Sciatic nerve (tissue), 2 donors: Measurements from ENCODE around the gene NEGR1. TPM values are rescaled to one million over a fixed set of nuclear protein-coding genes. Genes with fewer than 3 reads are reported as not detected.

Source experiments
- ATAC-seq: fragments of 200-7000 bp; cut with Tn5 transposase; one replicate; pipeline ENCODE4 v1.9.1; 2020; ENCODE audit warnings: mild to moderate bottlenecking, moderate library complexity
- DNase-seq: peaks from one replicate; pipeline ENCODE4 v3.0.0-alpha.2; 2020; ENCODE audit warnings: low spot score
- intact Hi-C: fragments of 100-400 bp; cut with DNase I; formaldehyde crosslinking; loops from one replicate; pipeline ENCODE4 v1.14.2; 2022
- total RNA-seq: library from RNA; stranded (reverse); fragmentation: NEBNext Ultra II Directional; extraction: Animal tissue kit (Norgen Biotek cat#: 25700); gene quantifications from one replicate; pipeline ENCODE4 v1.2.1, GENCODE V29; 2021
- donor health status: DM: no; HTN: no; CAD: no.
- donor health status: DM: no; HTN: no; CAD: no.

Gene NEGR1
- total RNA-seq, 1 donor from 2014 or later, result 85.5 TPM

GRCh38 chr1:72063364-72064044, 218.8 kb downstream of the NEGR1 start:
- ATAC-seq, result no peak
- DNase-seq, result no peak
- intact Hi-C loops, result no loop called here

DNA sequence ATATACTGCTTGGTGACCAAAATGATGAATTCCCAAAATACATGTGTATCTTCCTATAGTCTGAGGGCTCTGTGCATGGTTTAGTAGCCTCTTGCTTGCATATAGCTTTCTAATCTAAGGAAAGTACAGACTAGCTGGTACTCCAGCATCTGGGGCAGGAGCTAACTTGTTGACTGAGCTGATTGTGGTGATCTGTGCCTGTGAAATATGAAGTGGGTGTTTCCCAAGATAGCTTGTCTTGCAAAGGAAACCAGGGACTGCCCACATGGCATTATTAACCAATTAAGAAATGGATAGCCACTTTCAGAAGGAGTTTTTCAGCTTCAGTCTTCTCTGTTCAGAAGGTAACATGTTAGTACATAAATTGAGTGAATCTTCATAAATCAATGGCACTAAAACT, 219.8 kb downstream of the NEGR1 start:
- ATAC-seq, result no peak
- intact Hi-C loops, result no loop called here

DNA sequence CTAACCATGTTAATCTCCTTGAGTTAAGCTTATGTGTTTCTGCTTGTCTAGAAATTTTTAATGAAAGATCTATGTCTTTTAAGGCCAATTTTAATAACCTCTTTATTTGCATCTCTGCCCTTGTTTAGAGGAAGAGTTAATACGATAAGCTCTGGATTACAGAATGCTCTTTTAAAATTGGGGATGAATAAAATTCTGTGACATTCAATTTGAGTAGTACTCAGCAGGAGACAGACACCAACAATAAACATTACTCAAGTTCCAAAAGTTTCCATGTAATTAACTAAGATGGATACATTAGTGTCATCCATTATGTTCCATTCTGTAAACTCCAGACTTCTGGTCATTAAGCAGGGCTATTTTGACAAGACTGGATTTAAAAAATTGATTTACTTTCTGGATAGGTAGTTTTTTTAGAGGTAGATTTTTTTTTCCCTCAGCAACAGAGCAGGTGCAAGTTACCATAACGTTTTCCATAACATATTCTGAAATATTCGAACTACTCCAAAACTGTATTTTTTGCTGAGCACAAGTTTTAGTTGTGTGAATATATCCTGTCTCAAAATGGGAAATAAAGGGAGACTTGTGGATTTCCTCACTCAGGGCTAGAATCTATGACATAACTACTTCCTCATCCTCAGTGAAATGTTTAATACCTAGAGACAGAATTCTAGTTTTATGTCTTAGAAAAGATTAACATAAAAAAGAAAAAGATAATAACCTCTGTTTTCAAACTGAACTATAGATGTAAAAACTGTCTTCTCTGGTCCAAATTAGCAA, 221.7 kb downstream of the NEGR1 start:
- intact Hi-C loops, result no loop called here
- ATAC-seq (no peak), DNase-seq (no peak)

More for the DNA sequence above, 219.8 kb downstream of the NEGR1 start:
- DNase-seq, result no peak

- ATAC-seq (no peak), DNase-seq (no peak)
- intact Hi-C loops, result no loop called here
Observed at GRCh38 chr1:72056516-72056915, 225.8 kb downstream of the NEGR1 start.

- intact Hi-C loops, result no loop called here
- DNase-seq, result no peak
- no peak for ATAC-seq
Observed at GRCh38 chr1:72051538-72051937, 230.8 kb downstream of the NEGR1 start.

GRCh38 chr1:72050551-72050950, 231.8 kb downstream of the NEGR1 start:
- intact Hi-C loops, result no loop called here
- ATAC-seq (no peak), DNase-seq (no peak)

DNA sequence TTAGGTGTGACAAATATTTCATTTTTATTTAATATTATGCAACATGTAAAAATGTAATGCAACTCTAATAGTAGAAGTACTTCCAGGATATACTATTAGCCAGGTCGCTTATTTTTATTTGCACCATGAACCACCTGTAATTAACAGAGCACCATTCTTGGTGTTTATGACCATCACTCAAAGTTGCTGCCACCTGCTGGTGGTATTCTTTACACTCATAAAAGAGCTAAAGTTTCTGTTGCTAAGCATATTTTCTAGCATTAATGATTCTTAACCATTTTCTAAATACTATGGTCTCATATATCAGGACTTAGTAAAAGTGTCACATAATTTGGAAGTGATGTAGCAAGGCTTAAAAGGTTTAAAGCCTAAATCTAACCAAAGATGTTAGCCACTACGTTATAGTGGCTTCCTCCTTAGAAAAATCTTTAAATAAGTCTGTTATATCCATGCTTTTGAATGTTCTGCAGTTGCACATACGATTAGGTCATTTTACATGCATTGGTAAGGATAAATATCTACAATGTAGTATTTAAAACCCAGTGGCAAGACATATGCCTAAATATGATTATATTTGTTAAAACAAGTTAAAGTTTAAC, 244.5 kb downstream of the NEGR1 start:
- DNase-seq (peak; percentile 53), ATAC-seq (no peak)
- intact Hi-C loops, result no loop called here

DNA sequence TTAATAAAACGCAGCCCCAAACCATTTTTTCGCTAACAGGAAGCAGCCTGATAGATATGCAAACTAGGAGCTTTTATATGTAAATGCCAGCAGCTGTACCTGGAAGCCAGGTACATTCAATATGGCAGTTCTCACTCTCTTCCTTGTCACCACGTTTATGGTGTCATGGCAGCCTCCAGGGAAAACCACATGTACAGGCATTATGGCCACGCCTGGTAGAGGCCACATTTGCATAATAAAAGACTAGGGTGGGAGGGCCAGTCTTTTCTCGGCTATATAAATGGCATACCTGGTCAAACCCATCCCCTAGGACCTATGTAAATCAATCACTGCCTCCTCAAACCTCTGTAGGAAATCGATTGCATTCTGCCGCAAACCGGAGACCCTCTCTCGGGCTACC, 247.5 kb downstream of the NEGR1 start:
- intact Hi-C loops, result no loop called here
- DNase-seq (no peak), ATAC-seq (no peak)

GRCh38 chr1:72023063-72023930, 259.0 kb downstream of the NEGR1 start:
- intact Hi-C loops, result no loop called here
- no peak for ATAC-seq

GRCh38 chr1:72018562-72018961, 263.8 kb downstream of the NEGR1 start:
- ATAC-seq (no peak), DNase-seq (no peak)
- intact Hi-C loops, result no loop called here

More at GRCh38 chr1:72023063-72023930, 259.0 kb downstream of the NEGR1 start:
- no peak for DNase-seq

DNA sequence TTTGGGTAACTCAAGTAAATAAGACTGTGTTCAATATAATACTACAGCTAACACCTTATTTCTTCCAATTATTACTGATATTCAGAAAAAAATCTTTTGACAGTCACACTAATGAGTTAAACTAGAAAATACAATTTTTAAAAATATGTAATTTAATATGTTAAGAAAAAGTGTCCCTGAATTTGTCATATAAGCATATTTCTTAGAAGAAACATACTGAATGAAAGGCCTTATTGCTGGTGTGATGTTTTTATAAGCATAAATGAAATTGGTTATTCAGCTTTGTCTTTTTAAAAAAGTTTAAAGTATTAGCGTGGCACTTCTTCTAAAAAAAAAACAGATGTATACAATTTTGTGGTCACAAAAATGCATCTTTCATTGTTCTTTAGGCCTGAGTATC, 267.3 kb downstream of the NEGR1 start:
- DNase-seq (no peak), ATAC-seq (no peak)
- intact Hi-C loops, result no loop called here

GRCh38 chr1:72013161-72013560, 269.2 kb downstream of the NEGR1 start:
- DNase-seq, result no peak
- intact Hi-C loops, result no loop called here
- ATAC-seq, result no peak

DNA sequence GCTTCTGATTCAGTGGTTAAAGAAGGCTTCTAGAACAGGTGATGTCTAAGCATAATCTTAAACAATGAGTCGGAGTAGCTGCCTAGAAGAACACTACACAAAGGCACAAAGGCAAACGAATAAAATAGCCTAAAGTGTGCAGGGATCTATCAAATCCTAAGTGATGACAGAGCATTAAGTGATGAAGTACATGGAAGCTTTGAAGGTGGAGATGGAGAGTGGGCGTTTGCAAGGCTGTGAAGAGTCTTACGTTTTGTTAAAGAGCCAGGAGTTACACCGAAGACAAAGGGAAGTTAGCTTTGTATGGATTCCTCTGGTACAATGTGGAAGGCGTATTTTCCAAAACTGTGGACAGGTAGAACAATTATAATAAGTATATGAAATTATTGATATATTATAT, 270.6 kb downstream of the NEGR1 start:
- DNase-seq (no peak), ATAC-seq (no peak)
- intact Hi-C loops, result no loop called here

DNA sequence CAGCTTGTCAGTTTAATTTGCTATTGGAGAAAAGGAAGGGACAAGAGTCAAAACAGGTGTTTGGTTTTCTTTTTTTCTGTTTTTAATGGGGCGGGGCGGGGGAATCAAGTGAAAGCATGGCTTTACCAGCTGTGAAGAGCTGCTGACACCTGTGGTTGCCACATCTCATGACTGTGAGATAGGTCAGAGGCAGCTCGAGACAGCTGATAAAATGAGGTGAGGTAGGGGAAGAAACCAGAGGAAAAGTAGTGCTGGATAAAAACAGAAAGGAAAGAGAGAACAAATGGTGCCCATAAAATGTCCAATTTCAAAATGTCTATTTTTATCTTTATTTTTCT, 272.3 kb downstream of the NEGR1 start:
- intact Hi-C loops, result no loop called here
- no peak for ATAC-seq
- no peak for DNase-seq

GRCh38 chr1:72009173-72010093, 272.9 kb downstream of the NEGR1 start:
- ATAC-seq, result no peak
- intact Hi-C loops, result no loop called here

GRCh38 chr1:72007312-72007711, 275.0 kb downstream of the NEGR1 start:
- ATAC-seq (no peak), DNase-seq (no peak)
- intact Hi-C loops, result no loop called here

More at GRCh38 chr1:72009173-72010093, 272.9 kb downstream of the NEGR1 start:
- DNase-seq, result no peak

- intact Hi-C loops, result no loop called here
- ATAC-seq (no peak), DNase-seq (no peak)
Observed at GRCh38 chr1:72006092-72006491, 276.2 kb downstream of the NEGR1 start.

DNA sequence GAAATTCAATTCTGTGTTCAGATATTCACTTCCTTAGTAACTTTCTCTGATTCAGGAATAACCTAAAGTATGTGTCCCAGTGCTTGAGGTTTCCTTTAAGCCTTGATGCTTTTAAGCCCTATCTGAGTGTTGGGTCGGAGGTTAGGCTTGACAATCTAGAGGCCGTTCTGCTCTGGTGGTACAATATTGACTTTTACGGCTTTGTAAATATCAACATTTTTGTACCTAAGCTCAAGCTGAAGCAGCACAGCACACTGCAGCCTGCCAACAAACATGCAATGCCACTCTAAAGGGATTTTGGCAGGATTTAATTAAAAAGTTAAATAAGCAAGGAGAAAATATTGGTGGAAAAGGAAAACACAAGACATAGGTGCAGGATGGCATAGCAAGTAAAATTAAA, 279.2 kb downstream of the NEGR1 start:
- no peak for ATAC-seq
- intact Hi-C loops, result no loop called here
- no peak for DNase-seq
